Measurements from ENCODE around the gene LSM14B.

DNA sequence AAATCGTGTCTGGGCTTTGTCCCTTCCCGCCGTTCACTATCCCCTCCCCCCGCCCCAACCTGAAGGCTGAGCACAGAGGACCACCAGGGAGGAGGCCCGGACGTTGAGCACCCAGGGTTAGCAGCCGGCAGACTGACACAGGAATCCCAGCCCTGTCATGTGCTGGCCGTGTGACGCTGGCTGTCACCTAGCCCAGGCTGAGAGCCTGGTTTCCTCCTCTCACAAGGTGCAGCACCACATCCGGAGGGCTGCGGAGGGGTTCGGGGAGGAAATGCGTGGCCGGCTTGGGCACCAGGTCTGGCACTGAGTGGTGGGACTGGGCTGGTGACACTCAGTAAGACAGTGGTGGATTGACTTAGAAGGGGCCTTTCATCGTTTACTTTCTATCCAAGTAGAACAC is 4.6 kb upstream of the LSM14B start:
- TF ChIP-seq, protein P1, sequence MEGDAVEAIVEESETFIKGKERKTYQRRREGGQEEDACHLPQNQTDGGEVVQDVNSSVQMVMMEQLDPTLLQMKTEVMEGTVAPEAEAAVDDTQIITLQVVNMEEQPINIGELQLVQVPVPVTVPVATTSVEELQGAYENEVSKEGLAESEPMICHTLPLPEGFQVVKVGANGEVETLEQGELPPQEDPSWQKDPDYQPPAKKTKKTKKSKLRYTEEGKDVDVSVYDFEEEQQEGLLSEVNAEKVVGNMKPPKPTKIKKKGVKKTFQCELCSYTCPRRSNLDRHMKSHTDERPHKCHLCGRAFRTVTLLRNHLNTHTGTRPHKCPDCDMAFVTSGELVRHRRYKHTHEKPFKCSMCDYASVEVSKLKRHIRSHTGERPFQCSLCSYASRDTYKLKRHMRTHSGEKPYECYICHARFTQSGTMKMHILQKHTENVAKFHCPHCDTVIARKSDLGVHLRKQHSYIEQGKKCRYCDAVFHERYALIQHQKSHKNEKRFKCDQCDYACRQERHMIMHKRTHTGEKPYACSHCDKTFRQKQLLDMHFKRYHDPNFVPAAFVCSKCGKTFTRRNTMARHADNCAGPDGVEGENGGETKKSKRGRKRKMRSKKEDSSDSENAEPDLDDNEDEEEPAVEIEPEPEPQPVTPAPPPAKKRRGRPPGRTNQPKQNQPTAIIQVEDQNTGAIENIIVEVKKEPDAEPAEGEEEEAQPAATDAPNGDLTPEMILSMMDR (IDR thresholded peaks at IDR 0.05 in 4 of 5, conservative IDR thresholded peaks at IDR 0.05 in 1 of 5): no peak
- TF ChIP-seq POLR2A (IDR thresholded peaks at IDR 0.05): peak; percentile 41 to 45
